NCI-H345 treated with DMSO at 0.1 percent for 48 hours (cell line): ENCODE results near the gene STXBP3.
A peak's percentile ranks its signal among the peaks of the same experiment; 100 is the strongest.
"Not testable (repeated sequence)": the region's sequence is repeated elsewhere in the genome, so short reads cannot be mapped to it uniquely, and the experiment has no call there.

ENCODE experiments used
- DNase-seq: peaks from one replicate; lab custom pipeline; 2025; ENCODE audit not compliant: unreplicated experiment; lab: John Stamatoyannopoulos, UW

The STXBP3 gene

DNA sequence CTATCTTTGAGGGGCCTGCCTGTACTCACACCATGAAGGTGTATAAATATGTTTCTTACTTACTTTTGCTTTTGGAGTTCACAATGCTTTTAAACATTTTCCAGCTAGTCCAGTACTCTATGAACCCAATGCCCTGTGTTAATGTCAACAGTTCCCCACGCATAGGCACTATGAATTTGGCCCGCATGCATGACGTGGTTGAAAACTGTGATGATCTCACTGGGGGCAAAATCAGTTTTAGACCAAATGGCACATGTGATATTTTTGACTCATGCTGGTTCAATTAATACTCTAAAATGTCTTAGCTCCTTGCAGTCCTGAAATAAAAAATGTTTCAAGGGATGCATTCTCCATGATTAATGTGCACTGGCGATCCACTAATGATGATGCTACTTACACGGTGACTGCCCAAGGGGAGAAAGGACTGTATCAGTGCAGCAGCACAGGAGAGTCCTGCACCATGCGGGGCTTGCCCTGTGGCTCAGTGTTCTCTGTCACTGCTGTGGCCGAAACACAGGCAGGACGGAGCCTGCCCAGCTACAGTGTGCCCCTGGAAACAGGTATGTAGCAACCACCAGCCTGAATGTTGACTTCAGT lies 18.0 kb upstream of the STXBP3 start:
- DNase-seq = no peak

DNA sequence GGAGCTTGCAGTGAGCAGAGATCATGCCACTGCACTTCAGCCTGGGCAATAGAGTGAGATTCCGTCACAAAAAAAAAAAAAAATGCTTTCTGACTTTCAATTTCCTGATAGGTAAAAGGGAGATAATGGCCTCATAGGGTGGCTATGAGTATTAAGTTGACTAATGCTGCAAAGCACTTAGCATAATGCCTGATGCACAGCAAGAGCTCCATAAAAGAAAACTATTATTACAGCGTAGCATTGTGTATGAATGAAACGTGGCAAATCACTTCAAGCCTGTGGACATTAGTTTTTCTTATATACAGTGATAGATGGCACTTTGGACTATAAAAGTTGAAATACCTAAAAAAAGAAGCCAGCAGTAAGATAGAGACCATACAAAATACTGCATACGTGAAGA lies 17.0 kb upstream of the STXBP3 start:
- no peak for DNase-seq

DNA sequence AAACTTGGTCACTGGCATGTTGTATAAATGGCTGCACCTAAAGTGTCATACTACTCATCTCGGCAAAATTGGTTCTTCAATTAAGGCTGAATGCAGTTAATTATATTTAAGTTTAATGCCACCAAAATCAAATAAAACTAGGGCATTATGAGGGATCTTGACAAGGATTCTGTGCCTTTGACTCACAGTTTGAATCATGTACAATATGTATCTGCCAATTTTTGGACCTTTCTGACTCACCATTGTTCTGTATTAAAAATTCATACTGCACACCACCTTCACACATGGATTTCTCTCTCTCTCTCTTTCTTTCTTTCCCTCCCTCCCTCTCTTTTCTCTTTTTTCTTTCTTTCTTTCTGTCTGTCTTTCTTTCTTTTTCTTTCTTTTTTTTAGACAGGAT lies 14.1 kb upstream of the STXBP3 start:
- no peak for DNase-seq

GRCh38 chr1:108734171-108734865 lies 12.2 kb upstream of the STXBP3 start:
- no peak for DNase-seq

DNA sequence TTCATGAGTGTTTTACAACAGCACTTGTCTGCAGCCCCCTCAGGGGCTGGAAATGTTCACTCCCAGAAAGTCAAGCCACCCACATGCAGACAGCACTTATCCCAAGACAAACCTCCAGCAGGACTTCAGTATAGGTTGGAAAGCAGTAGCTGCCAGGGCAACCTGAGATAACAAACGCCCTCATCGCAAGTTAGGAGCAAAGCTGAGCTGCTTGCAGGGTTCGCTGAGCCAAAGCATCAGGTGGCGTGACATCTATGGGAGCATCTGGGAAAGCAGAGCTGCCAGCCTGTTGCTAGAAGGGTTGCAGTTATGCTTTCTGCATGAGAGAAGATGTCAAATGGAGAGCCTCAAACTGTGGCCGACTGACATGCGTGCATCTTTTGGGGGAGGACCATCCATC lies 4.2 kb upstream of the STXBP3 start:
- no peak for DNase-seq

DNA sequence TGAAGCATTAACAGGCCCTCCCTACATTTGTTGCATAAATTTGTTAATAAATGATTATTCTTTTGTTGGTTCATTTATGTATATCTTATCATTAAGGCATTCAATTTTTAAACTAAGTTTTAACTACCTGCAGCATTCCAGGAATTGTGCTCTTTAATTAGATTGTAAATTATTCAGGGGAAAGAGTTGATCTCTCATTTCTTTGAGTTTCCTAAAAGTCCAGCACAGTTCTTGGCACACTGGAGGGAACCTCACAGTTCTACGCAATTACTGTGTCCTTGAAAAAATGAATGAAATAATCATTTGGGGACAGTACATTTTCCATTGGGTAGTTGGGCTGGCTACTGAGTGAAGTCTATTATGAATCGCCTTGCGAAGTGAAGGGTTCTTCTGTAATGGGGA lies 493 bp upstream of the STXBP3 start:
- DNase-seq = no peak

DNA sequence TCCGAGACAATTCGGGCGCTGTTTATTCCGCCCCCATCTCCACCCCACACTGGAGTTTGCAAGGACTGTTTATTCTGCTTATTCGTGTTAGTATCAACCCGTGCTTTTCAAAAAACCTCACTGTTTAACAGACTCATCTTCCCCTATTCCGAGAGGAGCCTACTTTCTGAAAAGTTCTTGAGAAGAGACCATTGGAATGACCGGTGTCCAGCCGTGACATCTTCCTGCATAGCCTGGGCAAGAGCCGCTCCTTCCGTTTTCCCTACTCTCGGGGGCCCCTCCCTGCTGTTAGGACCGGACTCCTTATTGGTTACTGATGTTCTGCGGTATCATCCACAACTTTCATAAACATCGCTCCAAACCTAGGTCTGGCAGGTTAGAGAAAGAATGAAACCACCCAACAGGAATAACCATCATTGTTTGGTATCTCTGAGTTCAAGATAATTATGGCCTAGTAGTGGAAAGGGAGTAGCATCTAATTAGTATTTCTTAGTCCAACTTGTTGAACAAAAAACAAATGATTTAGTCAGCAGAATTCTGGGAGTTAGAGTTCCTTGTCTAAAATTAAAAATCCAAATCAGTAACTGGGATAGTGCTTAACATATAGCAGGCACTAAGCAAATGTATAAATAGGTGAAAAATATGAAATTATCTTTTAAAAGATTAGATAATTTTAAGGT lies 837 bp downstream of the STXBP3 start:
- peak; percentile 40 for DNase-seq

- no peak for DNase-seq
Observed at GRCh38 chr1:108747898-108748297, 1.4 kb downstream of the STXBP3 start.

GRCh38 chr1:108749081-108749480 lies 2.6 kb downstream of the STXBP3 start:
- DNase-seq = no peak

DNA sequence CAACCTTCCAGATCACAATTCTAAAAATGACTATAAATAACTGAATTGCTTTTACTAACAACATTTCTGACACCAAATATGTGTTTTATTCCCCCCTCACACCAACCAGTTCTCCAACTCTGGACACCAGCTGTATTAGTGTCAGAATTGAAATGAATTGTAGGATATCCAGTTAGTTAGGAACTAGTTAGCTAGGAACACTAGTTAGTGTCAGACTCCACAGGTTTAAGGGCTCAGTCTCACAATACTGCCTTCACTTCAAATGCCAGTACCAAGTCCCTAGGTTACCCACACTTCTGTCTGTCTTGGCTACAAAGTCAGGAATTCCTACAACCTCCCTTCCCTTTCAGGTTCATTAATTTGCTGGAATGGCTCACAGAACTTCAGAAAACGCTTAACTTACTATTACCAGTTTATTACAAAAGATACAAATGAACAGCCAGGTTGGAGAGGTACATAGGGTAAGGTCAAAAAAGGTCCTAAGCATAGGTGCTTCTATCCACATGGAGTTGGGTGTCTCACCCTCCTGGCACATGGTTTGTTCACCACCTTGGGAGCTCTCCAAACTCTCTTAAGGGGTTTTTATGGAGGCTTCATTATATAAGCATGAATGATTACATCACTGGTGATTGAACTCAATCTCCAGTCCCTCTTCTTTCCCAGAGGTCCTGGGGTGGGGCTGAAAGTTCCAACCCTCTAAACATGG lies 4.2 kb downstream of the STXBP3 start:
- no peak for DNase-seq

- no peak for DNase-seq
Observed at GRCh38 chr1:108753363-108753762, 6.9 kb downstream of the STXBP3 start.

DNA sequence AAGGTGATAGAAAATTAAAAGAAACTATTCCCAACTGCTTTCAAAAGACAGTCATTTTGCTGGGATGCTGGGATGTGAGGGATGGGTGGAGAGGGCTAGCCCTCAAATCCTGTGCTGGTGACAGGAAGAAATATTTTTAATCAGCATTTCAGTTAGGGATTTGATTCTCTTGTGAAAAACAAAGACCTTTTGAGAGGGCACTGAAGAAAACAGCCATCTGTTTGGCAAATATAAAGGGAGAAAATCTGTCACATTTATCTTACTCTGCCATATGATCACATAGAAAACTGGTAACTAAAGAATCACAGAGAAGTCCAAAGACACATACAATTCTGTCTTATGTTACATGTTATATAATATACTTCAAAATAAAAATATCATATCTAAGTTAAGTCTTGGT lies 12.3 kb downstream of the STXBP3 start:
- no peak for DNase-seq

DNA sequence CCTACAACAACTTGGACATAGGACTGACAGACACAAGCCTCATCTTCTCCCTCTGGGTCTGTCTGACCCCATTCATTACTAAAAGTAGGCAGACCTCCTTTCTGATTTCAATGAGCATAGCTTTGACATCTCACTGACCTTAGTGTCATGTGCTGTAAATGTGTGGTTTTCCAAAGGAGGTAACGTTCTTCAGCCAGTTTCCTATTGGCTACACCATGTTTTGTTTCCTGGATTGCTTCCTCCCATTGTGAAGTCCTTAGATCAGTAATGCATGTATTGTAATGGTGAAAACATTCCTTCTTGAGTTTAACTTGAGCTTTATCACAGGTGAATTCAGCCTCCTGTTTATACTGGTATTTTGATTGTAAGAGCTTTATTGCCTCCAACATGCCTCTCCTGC lies 20.6 kb downstream of the STXBP3 start:
- no peak for DNase-seq

DNA sequence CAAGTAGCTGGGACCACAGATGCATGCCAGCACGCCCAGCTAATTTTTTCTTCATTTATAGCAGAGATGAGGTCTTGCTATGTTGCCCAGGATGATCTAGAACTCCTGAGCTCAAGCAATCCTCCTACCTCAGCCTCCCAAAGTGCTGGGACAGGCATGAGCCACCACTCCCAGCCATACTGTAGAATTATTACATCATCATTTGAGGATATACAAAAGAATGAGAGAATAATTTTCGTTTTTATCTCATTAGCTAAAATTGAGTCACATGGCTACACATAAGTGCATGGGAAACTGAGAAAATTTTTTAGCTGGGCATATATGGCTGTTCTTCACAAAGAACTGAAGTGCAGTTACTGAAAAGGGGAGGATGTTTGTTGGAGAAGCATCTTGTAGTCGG lies 21.2 kb downstream of the STXBP3 start:
- no peak for DNase-seq

DNA sequence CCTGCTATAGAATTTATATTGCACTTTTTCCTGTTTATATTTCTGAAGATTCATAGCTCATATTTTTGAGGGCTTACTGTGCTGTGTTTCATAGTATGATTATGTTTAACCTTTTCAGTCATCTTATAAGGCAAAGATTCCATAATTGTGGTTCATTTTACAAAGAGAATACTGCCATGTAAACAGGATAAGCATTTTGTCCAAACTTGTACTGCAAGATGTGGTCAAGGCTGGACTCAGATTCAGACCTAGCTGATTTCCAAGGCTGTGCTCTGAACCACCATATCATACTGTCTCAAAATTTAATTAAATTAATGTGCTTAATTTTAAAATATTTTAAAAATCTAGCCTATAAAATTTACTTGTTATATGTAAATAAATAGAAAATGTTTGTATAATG lies 31.4 kb downstream of the STXBP3 start:
- no peak for DNase-seq

GRCh38 chr1:108779455-108779854 lies 33.0 kb downstream of the STXBP3 start:
- DNase-seq = no peak

DNA sequence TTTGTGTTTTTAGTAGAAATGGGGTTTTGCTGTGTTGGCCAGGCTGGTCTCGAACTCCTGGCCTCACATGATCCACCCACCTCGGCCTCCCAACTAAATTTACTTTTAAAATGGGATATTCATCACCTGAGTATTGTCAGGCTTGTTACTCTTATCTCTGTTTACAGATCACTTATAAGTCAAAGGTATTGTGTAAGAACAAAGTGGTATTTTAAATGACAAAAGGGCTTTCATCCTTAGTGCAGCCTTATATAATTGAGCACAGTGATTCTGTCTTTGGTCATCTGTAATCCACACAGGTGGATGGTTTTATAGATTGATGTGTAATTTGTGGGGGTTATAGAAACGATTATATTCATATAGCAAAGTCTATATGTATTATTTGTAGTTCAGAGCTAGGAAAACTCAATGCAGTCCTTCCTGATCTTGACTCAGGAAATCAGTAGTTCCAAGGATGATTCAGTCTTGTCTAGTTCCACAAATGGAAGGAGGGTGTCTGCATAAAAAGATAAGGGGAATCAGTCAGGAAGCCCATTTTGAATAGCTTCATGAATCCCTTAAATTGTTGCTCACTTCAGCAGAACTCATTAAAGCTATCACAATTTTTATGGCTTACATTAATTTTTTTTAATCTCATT lies 34.6 kb downstream of the STXBP3 start:
- peak; percentile 7 for DNase-seq

DNA sequence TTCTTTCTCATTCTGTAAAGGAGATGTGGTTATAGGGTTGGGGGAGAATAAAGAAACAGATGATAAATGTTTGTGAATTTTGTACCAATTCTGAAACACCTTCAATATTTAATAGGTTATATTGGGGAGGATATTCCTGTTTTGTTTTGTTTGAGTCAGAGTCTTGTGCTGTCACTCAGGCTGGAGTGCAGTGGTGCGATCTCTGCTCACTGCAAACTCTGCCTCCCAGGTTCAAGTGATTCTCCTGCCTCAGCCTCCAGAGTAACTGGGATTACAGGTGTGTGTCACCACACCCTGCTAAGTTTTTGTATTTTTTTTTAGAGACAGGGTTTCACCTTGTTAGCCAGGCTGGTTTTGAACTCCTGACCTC lies 35.1 kb downstream of the STXBP3 start:
- not testable (repeated sequence) for DNase-seq

GRCh38 chr1:108785264-108785663 lies 38.8 kb downstream of the STXBP3 start:
- no peak for DNase-seq

GRCh38 chr1:108785880-108786279 lies 39.4 kb downstream of the STXBP3 start:
- DNase-seq = no peak

DNA sequence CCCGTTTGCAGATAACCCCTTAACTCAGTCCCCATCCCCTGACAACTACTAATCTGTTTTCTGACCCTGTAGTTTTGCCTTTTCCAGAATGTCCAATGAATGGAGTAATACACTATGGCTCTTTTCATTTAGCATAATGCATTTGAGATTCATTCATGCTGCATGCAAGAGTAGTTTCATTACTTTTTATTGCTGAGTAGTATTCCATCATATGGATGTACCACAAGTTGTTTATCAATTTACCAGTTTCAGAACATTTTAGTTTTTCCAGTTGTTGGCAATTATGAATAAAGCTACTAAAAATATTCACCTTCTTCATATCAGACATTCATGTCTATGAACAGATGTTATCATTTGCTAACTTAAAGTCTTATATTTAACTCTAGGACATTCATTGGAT lies 45.3 kb downstream of the STXBP3 start:
- DNase-seq = no peak
